PFSK-1 (cell line): Measurements from ENCODE around the gene STK25.

ENCODE experiments used
- FOXP2 ChIP-seq: optimal IDR thresholded peaks from 2 replicates; pipeline ENCODE3; 2011; ENCODE audit warnings: borderline replicate concordance, control low read depth, inconsistent platforms; ENCODE audit not compliant: insufficient read depth; ENCODE audit errors: extremely low read length, extremely low read depth
- POLR2AphosphoS5 ChIP-seq: IDR thresholded peaks from 2 replicates; pipeline ENCODE4 v1.6.1; 2012; ENCODE audit warnings: low read depth, mild to moderate bottlenecking, control low read depth, low read length, moderate library complexity
- SIN3A ChIP-seq: IDR thresholded peaks from 2 replicates; pipeline ENCODE4 v1.6.1; 2012; ENCODE audit warnings: mild to moderate bottlenecking, low read length, moderate library complexity, borderline replicate concordance; ENCODE audit not compliant: insufficient read depth
- TAF1 ChIP-seq: IDR thresholded peaks from 2 replicates; pipeline ENCODE4 v1.6.1; 2012; ENCODE audit warnings: low read length, control low read depth, borderline replicate concordance; ENCODE audit not compliant: insufficient read depth
- TF ChIP-seq, protein P1 (sequence below), 2 experiments: IDR thresholded peaks; 2 replicates each; pipeline versions ENCODE4 v1.6.1 to v1.8.0; 2011 to 2012; ENCODE audit warnings: low read depth in 2 of 2, low read length in 2 of 2, control low read depth in 1 of 2, inconsistent platforms in 1 of 2, mild to moderate bottlenecking in 1 of 2, moderate library complexity in 1 of 2; ENCODE audit not compliant: insufficient read depth in 1 of 2

Gene STK25

DNA sequence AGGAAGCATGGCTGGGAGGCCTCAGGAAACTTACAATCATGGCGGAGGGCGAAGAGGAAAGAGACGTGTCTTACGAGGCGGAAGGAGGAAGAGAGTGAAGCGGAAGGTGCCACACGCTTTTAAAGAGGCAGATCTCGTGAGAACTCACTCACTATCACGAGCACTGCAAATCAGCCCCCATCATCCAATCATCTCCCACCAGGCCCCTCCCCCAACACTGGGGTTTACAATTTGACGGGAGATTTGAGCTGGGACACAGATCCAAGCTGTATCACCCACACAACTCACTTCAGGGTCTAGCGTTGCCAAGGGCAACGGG is 45.1 kb upstream of the STK25 start:
- TF ChIP-seq, protein P1, sequence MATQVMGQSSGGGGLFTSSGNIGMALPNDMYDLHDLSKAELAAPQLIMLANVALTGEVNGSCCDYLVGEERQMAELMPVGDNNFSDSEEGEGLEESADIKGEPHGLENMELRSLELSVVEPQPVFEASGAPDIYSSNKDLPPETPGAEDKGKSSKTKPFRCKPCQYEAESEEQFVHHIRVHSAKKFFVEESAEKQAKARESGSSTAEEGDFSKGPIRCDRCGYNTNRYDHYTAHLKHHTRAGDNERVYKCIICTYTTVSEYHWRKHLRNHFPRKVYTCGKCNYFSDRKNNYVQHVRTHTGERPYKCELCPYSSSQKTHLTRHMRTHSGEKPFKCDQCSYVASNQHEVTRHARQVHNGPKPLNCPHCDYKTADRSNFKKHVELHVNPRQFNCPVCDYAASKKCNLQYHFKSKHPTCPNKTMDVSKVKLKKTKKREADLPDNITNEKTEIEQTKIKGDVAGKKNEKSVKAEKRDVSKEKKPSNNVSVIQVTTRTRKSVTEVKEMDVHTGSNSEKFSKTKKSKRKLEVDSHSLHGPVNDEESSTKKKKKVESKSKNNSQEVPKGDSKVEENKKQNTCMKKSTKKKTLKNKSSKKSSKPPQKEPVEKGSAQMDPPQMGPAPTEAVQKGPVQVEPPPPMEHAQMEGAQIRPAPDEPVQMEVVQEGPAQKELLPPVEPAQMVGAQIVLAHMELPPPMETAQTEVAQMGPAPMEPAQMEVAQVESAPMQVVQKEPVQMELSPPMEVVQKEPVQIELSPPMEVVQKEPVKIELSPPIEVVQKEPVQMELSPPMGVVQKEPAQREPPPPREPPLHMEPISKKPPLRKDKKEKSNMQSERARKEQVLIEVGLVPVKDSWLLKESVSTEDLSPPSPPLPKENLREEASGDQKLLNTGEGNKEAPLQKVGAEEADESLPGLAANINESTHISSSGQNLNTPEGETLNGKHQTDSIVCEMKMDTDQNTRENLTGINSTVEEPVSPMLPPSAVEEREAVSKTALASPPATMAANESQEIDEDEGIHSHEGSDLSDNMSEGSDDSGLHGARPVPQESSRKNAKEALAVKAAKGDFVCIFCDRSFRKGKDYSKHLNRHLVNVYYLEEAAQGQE (IDR thresholded peaks at IDR 0.05; ENCODE audit: insufficient read depth in 1 of 2, low read depth in 2 of 2, low read length in 2 of 2), result no peak
- TF ChIP-seq POLR2AphosphoS5 (no peak), TAF1 (no peak), SIN3A (no peak), FOXP2 (no peak)

DNA sequence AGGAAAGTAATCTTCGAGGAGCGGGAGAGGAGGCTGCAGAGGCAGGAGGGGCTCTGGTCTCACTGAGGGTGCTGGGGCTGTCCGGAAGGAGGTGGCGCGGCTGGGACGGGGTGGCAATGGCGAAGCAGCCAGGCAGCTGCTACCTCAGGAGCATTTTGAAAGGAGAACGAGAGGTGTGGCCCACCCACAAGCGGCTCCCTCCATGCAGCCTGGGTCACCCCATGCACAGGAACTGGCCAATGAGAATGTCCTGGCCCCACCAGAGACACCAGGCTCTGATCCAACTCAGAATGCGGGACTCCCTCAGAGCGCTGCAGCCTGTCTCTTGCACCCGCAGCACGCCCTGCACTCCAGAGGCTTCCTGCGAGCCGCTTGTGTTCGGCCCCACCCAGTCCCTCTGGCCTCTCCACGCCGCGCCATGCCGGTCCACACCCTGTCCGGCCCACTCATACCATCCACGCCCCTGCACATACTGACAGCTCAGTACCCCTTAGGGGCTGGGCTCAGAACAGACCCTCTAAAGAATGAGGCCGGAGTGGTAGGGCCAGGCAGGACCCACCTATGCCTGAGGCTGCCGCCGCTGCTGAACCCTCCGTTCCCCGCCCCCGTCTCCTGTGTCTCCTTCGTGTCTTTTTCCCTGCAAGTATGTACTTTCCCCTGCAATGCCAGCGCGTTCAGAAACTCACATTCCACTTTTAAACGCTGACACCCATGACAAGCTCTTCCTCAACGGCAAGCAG is 43.8 kb upstream of the STK25 start:
- TF ChIP-seq SIN3A (no peak), TAF1 (no peak), FOXP2 (no peak), POLR2AphosphoS5 (no peak)
- TF ChIP-seq, protein P1 (IDR thresholded peaks at IDR 0.05; ENCODE audit: insufficient read depth in 1 of 2, low read depth in 2 of 2, low read length in 2 of 2), result no peak

DNA sequence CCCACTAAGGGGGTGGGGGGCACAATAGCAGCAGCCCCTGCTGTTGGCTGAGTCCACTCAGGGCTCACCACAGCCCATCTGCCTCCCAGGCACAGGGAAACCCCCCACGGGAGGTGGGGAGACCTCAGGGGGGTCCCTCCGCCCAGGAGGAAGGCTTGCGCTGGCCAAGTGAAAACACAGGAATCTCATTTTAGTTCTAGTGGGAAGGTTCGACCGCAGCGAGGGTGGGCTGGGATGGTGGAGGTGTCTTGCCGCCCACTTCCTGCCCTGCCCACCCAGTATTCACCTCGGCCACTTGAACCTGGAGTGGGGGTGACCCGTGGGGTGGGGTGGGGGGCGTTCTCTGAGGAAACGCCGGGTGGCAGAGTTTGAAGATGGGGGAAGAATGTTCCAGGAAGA is 43.2 kb upstream of the STK25 start:
- TF ChIP-seq SIN3A (no peak), TAF1 (no peak), POLR2AphosphoS5 (no peak)

DNA sequence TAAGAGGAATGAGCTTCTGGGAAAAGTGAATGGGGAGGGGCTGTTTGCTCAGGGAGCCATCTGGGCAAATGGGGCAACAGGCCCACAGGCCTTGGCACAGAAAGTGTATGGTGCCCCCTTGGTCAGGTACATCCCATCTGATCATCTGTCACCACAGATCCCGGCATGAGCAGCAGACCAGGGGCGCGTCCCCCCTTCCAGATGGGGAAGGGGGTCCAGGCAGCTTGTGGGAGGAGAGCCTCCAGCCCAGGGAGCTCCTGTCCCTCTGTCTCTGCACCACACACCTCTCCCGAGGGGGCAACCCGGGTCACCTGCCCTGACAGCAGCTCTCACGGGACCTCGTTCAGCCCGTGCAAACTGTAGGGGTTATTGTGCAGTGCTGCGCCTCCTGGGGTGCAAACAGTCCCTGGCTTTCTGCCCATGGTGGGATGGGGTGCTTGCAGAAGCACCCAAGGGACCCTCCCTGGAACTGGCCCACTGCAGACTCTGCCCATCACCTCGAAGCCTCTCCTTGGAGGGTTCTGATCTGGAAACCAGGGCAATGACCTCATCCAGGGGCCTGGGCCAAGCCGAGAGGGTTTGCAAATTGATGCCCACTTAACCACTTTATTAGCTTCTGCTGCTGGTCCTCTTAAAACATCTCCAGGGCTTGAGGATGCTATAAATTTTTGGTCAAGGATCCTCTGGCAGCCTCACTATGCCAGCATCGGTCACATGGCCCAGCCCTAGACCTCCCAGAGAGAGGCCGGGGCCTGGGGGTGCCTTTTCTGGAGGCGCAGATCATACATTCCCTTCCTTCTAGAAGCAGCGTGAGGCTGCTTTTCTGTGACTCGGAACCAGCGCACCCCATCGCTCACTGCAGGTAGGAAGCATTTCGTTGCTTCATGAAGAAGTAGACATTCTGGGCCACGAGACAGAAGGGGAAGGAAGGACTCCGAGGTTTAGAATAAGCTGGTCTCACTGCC is 42.5 kb upstream of the STK25 start:
- TF ChIP-seq, protein P1 (IDR thresholded peaks at IDR 0.05; ENCODE audit: insufficient read depth in 1 of 2, low read depth in 2 of 2, low read length in 2 of 2), result no peak
- TF ChIP-seq FOXP2 (no peak), POLR2AphosphoS5 (no peak), SIN3A (no peak), TAF1 (no peak)

DNA sequence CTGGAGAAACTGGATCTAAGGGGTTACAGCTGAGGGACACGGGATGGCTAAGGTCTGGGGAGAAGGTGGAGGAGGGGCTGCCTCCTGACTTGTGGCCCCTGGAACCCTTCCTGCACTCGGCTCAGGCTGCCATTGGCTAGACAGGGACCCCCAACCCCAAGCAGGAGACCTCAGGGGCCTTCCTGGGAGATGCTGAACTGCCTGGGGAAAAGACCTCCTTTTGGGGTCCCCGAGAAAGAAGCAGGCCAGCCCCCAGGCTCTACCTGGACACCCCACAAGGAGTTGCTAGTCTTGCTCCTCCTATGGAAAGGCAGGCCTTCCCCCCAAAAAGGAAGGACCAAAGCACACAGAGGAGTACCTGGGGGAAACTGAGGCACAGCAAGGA is 40.1 kb upstream of the STK25 start:
- TF ChIP-seq POLR2AphosphoS5 (no peak), FOXP2 (no peak), SIN3A (no peak), TAF1 (no peak)
- TF ChIP-seq, protein P1 (IDR thresholded peaks at IDR 0.05; ENCODE audit: insufficient read depth in 1 of 2, low read depth in 2 of 2, low read length in 2 of 2), result no peak
